Astrocyte of the spinal cord (primary cell): ENCODE measurements around the gene ACVR2B.

Experiments used
- DNase-seq: peaks from one replicate; pipeline ENCODE4 v3.0.0; 2011; ENCODE audit warnings: low read depth, low spot score
- H3K4me3 ChIP-seq: 2 replicates; pipeline ENCODE4 v1.5.1; 2011; ENCODE audit warnings: low read depth, mild to moderate bottlenecking, low read length, moderate library complexity
- CTCF ChIP-seq: IDR thresholded peaks from 2 replicates; pipeline ENCODE4 v1.5.1; 2012; ENCODE audit warnings: low read depth, mild to moderate bottlenecking, low read length, inconsistent platforms
- in situ Hi-C: cut with HindIII; loops from 2 replicates; pipeline ENCODE4 v1.10.0; 2017; ENCODE audit warnings: low sequenced_read_pairs

The ACVR2B gene

DNA sequence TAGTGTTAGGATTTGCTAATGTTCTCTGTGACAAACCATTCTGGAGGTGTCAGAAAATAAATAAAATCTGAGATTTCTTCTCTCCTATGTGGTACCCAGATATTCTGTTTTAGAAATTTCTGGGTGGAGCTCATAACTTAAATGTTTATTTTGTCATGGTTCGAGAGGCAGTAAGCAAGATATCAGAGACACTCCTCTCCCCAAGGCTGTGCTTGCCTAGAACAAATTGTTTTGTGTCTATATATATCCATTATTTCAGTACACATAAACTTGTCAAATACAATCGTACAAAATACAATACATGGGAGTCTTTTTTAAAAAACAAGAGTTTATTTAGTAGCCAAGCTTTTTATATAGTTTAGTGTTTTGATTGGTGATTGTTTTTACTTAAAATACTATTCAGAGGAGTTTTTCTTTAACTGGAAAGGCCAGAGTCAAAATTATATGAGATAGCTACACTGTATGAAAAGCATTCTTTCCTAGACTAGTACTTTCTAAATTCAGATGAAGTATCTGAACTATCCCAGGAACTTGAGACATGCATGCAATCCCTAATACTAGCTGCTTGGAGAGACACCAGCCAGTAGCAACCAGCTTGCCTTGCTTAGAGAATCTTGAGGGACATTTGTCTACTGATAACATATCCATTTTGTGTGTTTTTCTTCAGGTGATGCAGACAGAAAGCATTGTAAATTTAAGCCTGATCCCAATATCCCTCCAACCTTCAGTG lies 47.2 kb downstream of the ACVR2B start:
- TF ChIP-seq CTCF = no peak
- in situ Hi-C loops = no loop called here
- DNase-seq = no peak
- H3K4me3 ChIP-seq = no peak overlapping the region

DNA sequence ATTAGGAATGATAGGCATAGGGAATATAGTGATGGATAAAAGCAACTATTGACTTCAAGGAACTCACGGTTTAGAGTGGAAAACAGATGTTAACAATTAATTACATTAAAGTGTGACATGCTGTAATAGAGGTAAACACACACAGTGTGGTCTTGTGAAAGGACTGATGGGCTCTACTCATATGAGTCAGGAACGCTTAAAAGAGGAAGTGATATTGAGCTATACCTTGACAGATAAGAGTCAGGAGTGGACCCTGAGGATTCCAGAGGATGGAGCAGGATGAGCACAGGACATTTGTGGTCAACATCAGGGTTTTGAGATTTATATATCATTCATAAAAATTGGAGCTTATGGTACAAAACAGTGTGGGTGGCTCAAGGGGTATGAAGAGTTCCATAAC lies 53.4 kb downstream of the ACVR2B start:
- no peak for TF ChIP-seq CTCF
- DNase-seq = no peak
- in situ Hi-C loops = no loop called here
- H3K4me3 ChIP-seq = no peak overlapping the region

DNA sequence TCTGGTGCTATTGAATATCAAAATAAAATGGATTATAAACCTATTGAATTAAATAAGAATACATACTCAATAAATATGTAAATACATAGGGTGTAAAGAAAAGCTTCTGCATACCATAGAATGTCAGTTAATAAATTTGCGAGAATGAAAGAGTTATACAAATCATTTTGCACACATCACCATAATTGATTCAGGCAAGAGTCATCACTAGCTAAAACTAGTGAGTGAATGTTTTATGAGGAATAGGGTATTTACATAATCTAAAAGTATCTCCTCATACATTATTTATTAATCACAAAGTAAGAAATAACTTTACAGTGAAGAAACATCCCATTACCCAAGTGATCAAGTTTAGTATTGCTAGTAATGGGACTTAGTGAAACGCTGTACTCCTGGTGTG lies 56.0 kb downstream of the ACVR2B start:
- TF ChIP-seq CTCF = no peak
- no peak for DNase-seq
- in situ Hi-C loops = no loop called here
- no peak overlapping the region for H3K4me3 ChIP-seq

DNA sequence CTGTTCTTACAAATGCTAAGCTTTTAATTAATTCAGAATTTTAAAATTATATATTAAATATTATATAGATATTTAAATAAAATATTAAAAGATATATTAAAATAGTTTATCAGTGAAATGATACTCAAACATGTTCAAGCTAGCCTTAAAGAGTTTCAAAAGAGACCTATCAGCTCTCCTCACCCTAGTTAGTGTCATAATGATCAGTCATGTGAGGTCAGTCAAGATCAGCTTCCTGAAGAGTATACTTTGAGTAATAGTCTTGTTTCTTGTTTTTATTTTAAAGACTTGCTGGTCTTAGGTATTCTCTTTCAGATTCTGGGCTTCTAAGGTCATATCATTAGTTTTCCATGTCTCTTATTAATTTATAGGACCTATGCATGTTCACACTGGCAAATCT lies 56.9 kb downstream of the ACVR2B start:
- no peak for TF ChIP-seq CTCF
- DNase-seq = no peak
- no peak overlapping the region for H3K4me3 ChIP-seq
- in situ Hi-C loops = no loop called here

GRCh38 chr3:38511546-38511945 lies 57.9 kb downstream of the ACVR2B start:
- in situ Hi-C loops = no loop called here
- H3K4me3 ChIP-seq = no peak overlapping the region
- TF ChIP-seq CTCF = no peak
- no peak for DNase-seq

- no peak for TF ChIP-seq CTCF
- DNase-seq = no peak
- no peak overlapping the region for H3K4me3 ChIP-seq
- in situ Hi-C loops = no loop called here
Observed at GRCh38 chr3:38515367-38515766, 61.7 kb downstream of the ACVR2B start.
